PC-9 (cell line): ENCODE data around the gene C1R.

Experiments used
- CTCF ChIP-seq: fragments of 200-600 bp; sonication (generic); conservative IDR thresholded peaks from 2 replicates; pipeline ENCODE4 v1.6.1; 2017; ENCODE audit warnings: mixed run types, antibody characterized with exemption, mild to moderate bottlenecking, moderate library complexity
- EZH2 ChIP-seq: fragments of 200-600 bp; sonication (generic); IDR thresholded peaks from 2 replicates; pipeline ENCODE4 v1.8.0; 2017; ENCODE audit warnings: antibody characterized with exemption, low read depth

- no peak for TF ChIP-seq EZH2
- no peak for TF ChIP-seq CTCF
Measured at GRCh38 chr12:7116196-7116595, 24.0 kb upstream of the C1R start.
